Renal cortical epithelial cell (primary cell): ENCODE measurements around the gene MMP14. TPM values are rescaled to one million over a fixed set of nuclear protein-coding genes. Genes with fewer than 3 reads are reported as not detected.
"Not testable (repeated sequence)": the region's sequence is repeated elsewhere in the genome, so short reads cannot be mapped to it uniquely, and the experiment has no call there.

Source experiments
- DNase-seq: peaks from one replicate; pipeline ENCODE4 v3.0.0-alpha.2; 2011; ENCODE audit warnings: low read depth
- total RNA-seq: library from RNA; depleted of rRNA; stranded (reverse); fragments of >200 nt; gene quantifications from 2 replicates; pipeline ENCODE4 v1.2.3, GENCODE V29; 2014

MMP14 gene
- total RNA-seq, 1 donor from 2014 or later: 180 TPM

GRCh38 chr14:22814373-22814772 is 22.0 kb upstream of the MMP14 start:
- no peak for DNase-seq

- peak; percentile 72 for DNase-seq
Measured at GRCh38 chr14:22814941-22815713, 21.3 kb upstream of the MMP14 start, which contains the start of gene SLC7A7. TSS of gene SLC7A7 (minus strand) at chr14:22815435. CDS start at chr14:22813398, 2,037 bp downstream.

- DNase-seq: peak; percentile 75
Measured at GRCh38 chr14:22819151-22819988, 17.0 kb upstream of the MMP14 start.

- DNase-seq: peak; percentile 56
Measured at GRCh38 chr14:22820731-22821130, 15.7 kb upstream of the MMP14 start.

- peak; percentile 81 for DNase-seq
Measured at GRCh38 chr14:22821193-22822015, 15.0 kb upstream of the MMP14 start.

- no peak for DNase-seq
Measured at GRCh38 chr14:22822016-22822570, 14.3 kb upstream of the MMP14 start.

GRCh38 chr14:22822571-22823098 is 13.8 kb upstream of the MMP14 start:
- peak; percentile 80 for DNase-seq

- DNase-seq: peak; percentile 94
Measured at GRCh38 chr14:22824711-22825359, 11.6 kb upstream of the MMP14 start.

- DNase-seq: not testable (repeated sequence)
Measured at GRCh38 chr14:22829076-22829660, 7.2 kb upstream of the MMP14 start.

- DNase-seq: peak; percentile 84
Measured at GRCh38 chr14:22829661-22830442, 6.5 kb upstream of the MMP14 start, which contains the start of gene MRPL52. TSS of gene MRPL52 (plus strand) at chr14:22829887. CDS start at chr14:22829913, 26 bp downstream.

- no peak for DNase-seq
Measured at GRCh38 chr14:22830443-22831010, 5.9 kb upstream of the MMP14 start.

- DNase-seq: no peak
Measured at GRCh38 chr14:22835505-22835904, 880 bp upstream of the MMP14 start.

GRCh38 chr14:22837114-22837749 is 847 bp downstream of the MMP14 start:
- no peak for DNase-seq

GRCh38 chr14:22837750-22838538 is 1.6 kb downstream of the MMP14 start:
- no peak for DNase-seq

- DNase-seq: no peak
Measured at GRCh38 chr14:22838631-22839041, 2.3 kb downstream of the MMP14 start.

GRCh38 chr14:22839159-22839779 is 2.9 kb downstream of the MMP14 start:
- DNase-seq: peak; percentile 52

- DNase-seq: no peak
Measured at GRCh38 chr14:22841311-22841710, 4.9 kb downstream of the MMP14 start.
